Activated gamma-delta T cell (primary cell): ENCODE data around the gene PBLD.
"Not testable (repeated sequence)": the region's sequence is repeated elsewhere in the genome, so short reads cannot be mapped to it uniquely, and the experiment has no call there.

Source experiments
- DNase-seq: peaks from one replicate; lab custom pipeline; 2025; lab: John Stamatoyannopoulos, UW

The PBLD gene

GRCh38 chr10:68278906-68279753 lies 53.6 kb downstream of the PBLD start:
- DNase-seq = not testable (repeated sequence)

GRCh38 chr10:68277814-68278213 lies 54.9 kb downstream of the PBLD start:
- DNase-seq = not testable (repeated sequence)

- DNase-seq = no peak
Measured at GRCh38 chr10:68276224-68276623, 56.5 kb downstream of the PBLD start.

GRCh38 chr10:68275600-68276126 lies 57.1 kb downstream of the PBLD start:
- DNase-seq = no peak

- no peak for DNase-seq
Measured at GRCh38 chr10:68272833-68273232, 59.9 kb downstream of the PBLD start.

GRCh38 chr10:68271196-68271882 lies 61.4 kb downstream of the PBLD start:
- DNase-seq = no peak

GRCh38 chr10:68269562-68270290 lies 63.0 kb downstream of the PBLD start:
- DNase-seq = no peak

- DNase-seq = no peak
Measured at GRCh38 chr10:68261132-68261856, 71.4 kb downstream of the PBLD start.

GRCh38 chr10:68253346-68253745 lies 79.4 kb downstream of the PBLD start:
- no peak for DNase-seq

GRCh38 chr10:68251625-68252495 lies 80.9 kb downstream of the PBLD start:
- DNase-seq = no peak

GRCh38 chr10:68251151-68251550 lies 81.6 kb downstream of the PBLD start:
- no peak for DNase-seq

- DNase-seq = no peak
Measured at GRCh38 chr10:68249297-68249696, 83.4 kb downstream of the PBLD start.

GRCh38 chr10:68247931-68248330 lies 84.8 kb downstream of the PBLD start:
- no peak for DNase-seq

GRCh38 chr10:68246397-68246796 lies 86.3 kb downstream of the PBLD start:
- DNase-seq = not testable (repeated sequence)

GRCh38 chr10:68242051-68242450 lies 90.7 kb downstream of the PBLD start:
- DNase-seq = no peak

- DNase-seq = no peak
Measured at GRCh38 chr10:68239596-68240150, 93.1 kb downstream of the PBLD start.

- no peak for DNase-seq
Measured at GRCh38 chr10:68239069-68239468, 93.7 kb downstream of the PBLD start.

GRCh38 chr10:68238371-68238770 lies 94.4 kb downstream of the PBLD start:
- DNase-seq = no peak

GRCh38 chr10:68237173-68237572 lies 95.6 kb downstream of the PBLD start:
- DNase-seq = no peak

GRCh38 chr10:68235581-68235980 lies 97.1 kb downstream of the PBLD start:
- DNase-seq = no peak
